HG03558 (cell line): Measurements from ENCODE around the gene AKAP13.
A peak's percentile ranks its signal among the peaks of the same experiment; 100 is the strongest.
"Not testable (repeated sequence)": the region's sequence is repeated elsewhere in the genome, so short reads cannot be mapped to it uniquely, and the experiment has no call there.

Source experiments
- ATAC-seq: cut with Tn5 transposase; IDR thresholded peaks from one replicate; pipeline ENCODE4 v1.9.1; 2021; ENCODE audit warnings: moderate number of reproducible peaks; ENCODE audit not compliant: unreplicated experiment; ENCODE audit errors: extremely low read depth

Gene AKAP13

DNA sequence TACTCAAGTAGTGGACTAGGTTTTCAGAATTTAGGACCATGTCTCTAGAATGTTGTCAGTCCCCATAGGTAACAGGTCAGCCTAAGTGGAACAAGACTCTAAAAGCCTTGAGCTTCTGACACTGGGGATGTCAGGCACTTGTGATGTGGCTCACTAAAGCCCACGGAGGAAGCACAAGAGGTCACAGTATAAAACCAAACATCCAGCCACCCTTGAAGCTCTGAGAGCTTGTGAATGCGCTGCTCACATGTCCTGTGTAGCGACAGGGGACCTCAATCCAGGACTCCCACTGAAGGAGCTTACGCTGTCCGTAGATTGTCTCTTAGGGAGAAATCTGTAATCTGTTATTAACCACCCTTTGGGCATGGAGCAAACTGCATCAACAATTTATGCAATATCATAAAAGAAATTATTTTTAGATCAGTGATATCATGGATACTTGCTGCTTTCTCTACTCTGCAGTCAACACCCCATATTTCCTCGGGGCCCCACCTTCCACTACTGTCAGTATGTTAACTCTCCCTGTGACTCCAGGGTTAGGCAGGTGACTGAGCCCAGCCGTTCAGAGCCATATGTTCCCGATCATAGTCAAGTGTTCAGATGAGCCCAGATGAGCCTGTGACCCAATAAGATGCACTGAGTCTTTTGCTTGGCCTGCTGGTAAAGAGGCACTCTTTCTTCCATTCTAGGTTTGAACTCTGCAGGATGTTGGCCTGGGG, 32.2 kb upstream of the AKAP13 start:
- not testable (repeated sequence) for ATAC-seq

DNA sequence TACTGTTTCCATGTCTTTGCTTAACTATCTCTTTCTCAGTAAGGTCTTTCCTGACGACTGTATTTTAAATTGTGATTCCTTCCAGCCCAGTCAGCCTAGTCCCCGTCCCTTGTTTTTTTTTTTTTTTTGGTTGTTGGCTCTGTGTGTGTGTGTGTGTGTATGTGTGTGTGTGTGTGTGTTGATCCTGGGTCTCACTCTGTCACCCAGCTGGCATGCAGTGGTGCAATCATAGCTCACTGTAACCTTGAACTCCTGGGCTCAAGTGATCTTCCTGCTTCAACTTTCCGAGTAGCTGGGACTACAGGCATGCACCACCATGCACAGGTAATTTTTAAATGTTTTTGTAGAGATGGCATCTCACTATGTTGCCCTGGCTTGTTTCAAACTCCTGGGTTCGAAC, 31.3 kb upstream of the AKAP13 start:
- not testable (repeated sequence) for ATAC-seq

- no peak for ATAC-seq
Measured at GRCh38 chr15:85350395-85350794, 30.0 kb upstream of the AKAP13 start.

DNA sequence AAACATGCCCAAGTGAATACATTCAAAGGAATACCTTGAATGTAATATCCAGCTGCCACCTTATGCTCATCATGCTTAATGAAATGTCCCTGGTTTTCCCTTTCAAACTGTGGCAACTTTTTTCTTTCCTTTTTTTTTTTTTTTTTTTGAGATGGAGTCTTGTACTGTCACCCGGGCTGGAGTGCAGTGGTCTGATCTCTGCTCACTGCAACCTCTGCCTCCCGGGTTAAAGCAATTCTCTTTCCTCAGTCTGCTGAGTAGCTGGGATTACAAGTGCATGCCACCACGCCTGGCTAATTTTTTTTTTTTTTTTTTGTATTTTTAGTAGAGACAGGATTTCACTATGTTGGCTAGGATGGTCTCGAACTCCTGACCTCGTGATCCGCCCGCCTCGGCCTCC, 28.9 kb upstream of the AKAP13 start:
- ATAC-seq, result not testable (repeated sequence)

GRCh38 chr15:85351965-85352364, 28.4 kb upstream of the AKAP13 start:
- ATAC-seq, result no peak

DNA sequence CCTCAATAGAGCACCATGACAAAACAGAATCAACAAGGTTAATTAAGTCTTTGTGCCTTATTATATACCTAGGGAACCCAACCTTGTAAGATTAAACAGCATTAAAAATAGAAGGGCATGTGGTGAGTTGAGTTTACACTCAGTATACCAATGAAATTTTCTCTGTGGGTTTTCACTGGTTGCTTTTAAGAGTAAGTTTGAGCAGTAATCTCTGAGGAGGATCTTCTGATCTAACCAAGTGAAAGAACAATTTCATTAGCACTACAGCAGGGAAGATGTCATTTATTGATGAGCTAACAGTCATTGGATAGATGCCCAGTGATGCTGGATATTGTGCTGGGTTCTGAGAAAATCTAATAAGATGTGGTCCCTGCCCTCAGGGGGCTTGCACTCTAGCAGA, 26.9 kb upstream of the AKAP13 start:
- ATAC-seq, result no peak

- ATAC-seq, result no peak
Measured at GRCh38 chr15:85354461-85354860, 25.9 kb upstream of the AKAP13 start.

GRCh38 chr15:85354948-85355347, 25.5 kb upstream of the AKAP13 start:
- no peak for ATAC-seq

- no peak for ATAC-seq
Measured at GRCh38 chr15:85356276-85356675, 24.1 kb upstream of the AKAP13 start.

GRCh38 chr15:85361323-85361722, 19.1 kb upstream of the AKAP13 start:
- peak; percentile 57 for ATAC-seq

GRCh38 chr15:85362436-85363081, 17.8 kb upstream of the AKAP13 start:
- no peak for ATAC-seq

DNA sequence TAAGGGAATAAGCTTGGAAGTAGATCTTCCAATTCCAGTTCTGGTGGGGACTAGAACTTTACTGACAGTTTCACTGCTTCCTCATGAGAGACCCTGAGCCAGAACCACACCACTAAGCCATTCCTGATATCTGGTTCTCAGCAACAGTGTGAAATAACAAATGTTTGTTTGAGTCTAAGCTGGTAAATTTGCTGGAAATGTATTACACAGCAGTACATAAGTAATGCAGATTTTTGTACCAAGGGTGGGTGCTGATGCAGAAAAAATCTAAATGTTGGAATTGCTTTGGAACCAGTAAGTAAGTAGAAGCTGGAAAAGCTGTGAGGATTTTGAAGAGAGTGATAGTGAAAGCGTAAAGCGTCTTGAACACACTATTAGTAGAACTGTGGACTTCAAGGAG, 14.4 kb upstream of the AKAP13 start:
- no peak for ATAC-seq

DNA sequence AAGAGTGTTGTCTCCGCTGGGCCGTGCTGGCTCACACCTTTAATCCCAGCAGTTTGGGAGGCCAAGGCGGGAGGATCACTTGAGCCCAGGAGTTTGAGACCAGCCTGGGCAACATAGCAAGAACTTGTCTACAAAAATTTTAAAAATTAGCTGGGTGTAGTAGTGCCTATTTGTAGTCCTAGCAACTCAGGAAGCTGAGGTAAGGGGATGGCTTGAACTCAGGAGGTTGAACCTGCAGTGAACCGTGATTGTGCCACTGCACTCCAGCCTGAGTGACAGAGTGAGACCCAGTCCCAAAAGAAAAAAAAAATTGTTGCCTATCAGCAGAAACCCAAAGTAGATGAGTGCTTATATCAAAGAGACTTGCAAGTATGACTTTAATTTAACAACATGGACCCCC, 12.7 kb upstream of the AKAP13 start:
- ATAC-seq, result no peak

GRCh38 chr15:85374831-85375230, 5.6 kb upstream of the AKAP13 start:
- no peak for ATAC-seq

DNA sequence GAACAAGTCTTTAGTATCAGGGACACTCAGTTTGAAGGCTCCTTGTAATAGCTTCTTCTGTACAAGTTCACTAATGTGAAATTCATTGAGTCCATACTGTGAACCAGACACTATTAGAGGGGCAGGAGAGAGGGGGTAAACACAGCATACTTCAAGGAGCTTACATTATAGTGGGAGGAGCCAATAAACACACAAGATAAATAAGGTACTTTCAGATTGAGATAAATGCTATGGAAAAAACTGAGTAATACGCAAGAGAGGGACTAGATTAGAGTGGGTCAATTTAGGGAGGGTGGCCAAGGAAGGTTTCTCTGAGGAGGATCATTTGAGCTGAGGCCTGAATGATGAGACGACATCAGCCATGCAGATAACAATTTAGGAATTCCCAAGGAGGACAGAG, 3.1 kb upstream of the AKAP13 start:
- no peak for ATAC-seq

GRCh38 chr15:85377986-85378385, 2.4 kb upstream of the AKAP13 start:
- ATAC-seq, result no peak

DNA sequence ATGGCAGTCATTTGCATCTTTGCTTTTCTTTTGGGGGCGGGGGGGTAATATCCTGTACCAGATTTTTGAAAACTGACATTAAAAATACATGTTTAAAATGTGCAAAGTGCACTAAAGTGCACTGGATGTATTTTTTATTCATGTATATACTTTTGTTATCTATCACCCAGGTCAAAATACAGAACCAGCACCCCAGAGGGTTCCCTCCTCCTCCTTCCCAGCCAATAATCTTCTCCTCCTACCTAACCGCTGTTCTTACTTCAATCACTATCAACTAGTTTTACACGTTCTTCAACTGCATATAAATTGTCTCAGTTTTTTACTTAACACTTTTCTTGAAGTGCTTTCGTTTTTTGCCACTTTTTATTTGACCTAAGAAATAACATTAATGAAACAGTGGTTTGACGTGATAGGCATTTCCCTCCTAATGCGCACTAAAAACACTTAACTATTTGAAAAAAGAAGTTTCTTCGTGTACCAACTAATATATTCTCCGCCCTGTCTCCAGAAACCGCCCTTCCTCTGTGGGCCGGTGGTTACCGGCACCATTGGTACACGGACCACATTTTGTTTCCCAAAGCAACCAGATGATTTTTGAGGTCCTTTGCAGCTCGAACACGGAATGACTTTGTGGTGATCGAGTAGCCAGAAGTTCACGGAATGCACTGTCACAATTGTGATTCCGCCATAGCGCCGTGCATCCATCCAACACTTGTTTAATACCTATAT, 836 bp upstream of the AKAP13 start:
- no peak for ATAC-seq

GRCh38 chr15:85380812-85381642, 624 bp downstream of the AKAP13 start:
- ATAC-seq, result peak; percentile 15

GRCh38 chr15:85381850-85382751, 1.7 kb downstream of the AKAP13 start:
- no peak for ATAC-seq

- no peak for ATAC-seq
Measured at GRCh38 chr15:85382942-85383341, 2.5 kb downstream of the AKAP13 start.
